ENCODE measurements around the gene TCF12.

Gene TCF12

GRCh38 chr15:57034613-57035012 lies 116.2 kb downstream of the TCF12 start:
- TF ChIP-seq CTCF (IDR thresholded peaks at IDR 0.05; ENCODE audit: low read depth, low read length), result no peak
- Histone ChIP-seq H3K36me3 (no peaks in the 10 kb centered on the region), H3K9me3 (no peaks in the 10 kb centered on the region), H3K27me3 (no peaks in the 10 kb centered on the region), H3K4me3 (ENCODE audit: low read depth, low read length) (no peak overlapping the region), H3K4me1 (peaks cover 23% of the 10 kb centered on the region)
- no peak for DNase-seq

GRCh38 chr15:57035664-57036063 lies 117.2 kb downstream of the TCF12 start:
- no peak for TF ChIP-seq CTCF (IDR thresholded peaks at IDR 0.05; ENCODE audit: low read depth, low read length)
- no peak for DNase-seq
- no peaks in the 10 kb centered on the region for H3K36me3 ChIP-seq
- H3K4me1 ChIP-seq, result peaks cover 31% of the 10 kb centered on the region
- no peaks in the 10 kb centered on the region for H3K27me3 ChIP-seq
- H3K9me3 ChIP-seq, result no peaks in the 10 kb centered on the region
- H3K4me3 ChIP-seq (ENCODE audit: low read depth, low read length), result no peak overlapping the region

- TF ChIP-seq CTCF (IDR thresholded peaks at IDR 0.05; ENCODE audit: low read depth, low read length), result no peak
- Histone ChIP-seq H3K36me3 (no peaks in the 10 kb centered on the region), H3K27me3 (no peaks in the 10 kb centered on the region), H3K4me1 (peaks cover 30% of the 10 kb centered on the region), H3K9me3 (no peaks in the 10 kb centered on the region), H3K4me3 (ENCODE audit: low read depth, low read length) (no peak overlapping the region)
- DNase-seq, result no peak
These were observed 117.9 kb downstream of the TCF12 start for GRCh38 chr15:57036352-57036751.

- TF ChIP-seq CTCF (IDR thresholded peaks at IDR 0.05; ENCODE audit: low read depth, low read length), result no peak
- Histone ChIP-seq H3K27me3 (no peaks in the 10 kb centered on the region), H3K9me3 (no peaks in the 10 kb centered on the region), H3K4me1 (peaks cover 22% of the 10 kb centered on the region), H3K4me3 (ENCODE audit: low read depth, low read length) (no peak overlapping the region), H3K36me3 (no peaks in the 10 kb centered on the region)
- DNase-seq, result no peak
These were observed 119.1 kb downstream of the TCF12 start for GRCh38 chr15:57037548-57037947.

GRCh38 chr15:57038040-57038439 lies 119.6 kb downstream of the TCF12 start:
- peaks cover 22% of the 10 kb centered on the region for H3K4me1 ChIP-seq
- H3K4me3 ChIP-seq (ENCODE audit: low read depth, low read length), result no peak overlapping the region
- H3K9me3 ChIP-seq, result no peaks in the 10 kb centered on the region
- H3K36me3 ChIP-seq, result no peaks in the 10 kb centered on the region
- no peak for DNase-seq
- no peak for TF ChIP-seq CTCF (IDR thresholded peaks at IDR 0.05; ENCODE audit: low read depth, low read length)
- H3K27me3 ChIP-seq, result no peaks in the 10 kb centered on the region

- Histone ChIP-seq H3K27me3 (no peaks in the 10 kb centered on the region), H3K36me3 (no peaks in the 10 kb centered on the region), H3K4me1 (peaks cover 22% of the 10 kb centered on the region), H3K9me3 (no peaks in the 10 kb centered on the region), H3K4me3 (ENCODE audit: low read depth, low read length) (no peak overlapping the region)
- no peak for TF ChIP-seq CTCF (IDR thresholded peaks at IDR 0.05; ENCODE audit: low read depth, low read length)
- DNase-seq, result no peak
These were observed 120.1 kb downstream of the TCF12 start for GRCh38 chr15:57038496-57038895.
